OCI-LY1 (cell line): ENCODE data around the gene IFNLR1.

Experiments
- EZH2 ChIP-seq: fragments of 200-600 bp; sonication (generic), shearing (Covaris generic); IDR thresholded peaks from 2 replicates; pipeline ENCODE4 v1.8.0; 2017; ENCODE audit warnings: borderline replicate concordance, mixed run types, mild to moderate bottlenecking, antibody characterized with exemption, low read length, moderate library complexity, mixed read lengths
- TF ChIP-seq, protein P1 (sequence below): fragments of 200-600 bp; sonication (generic), shearing (Covaris generic); IDR thresholded peaks from 2 replicates; pipeline ENCODE4 v1.5.1; 2017; ENCODE audit warnings: mild to moderate bottlenecking, antibody characterized with exemption, low read length, moderate library complexity, mixed read lengths

DNA sequence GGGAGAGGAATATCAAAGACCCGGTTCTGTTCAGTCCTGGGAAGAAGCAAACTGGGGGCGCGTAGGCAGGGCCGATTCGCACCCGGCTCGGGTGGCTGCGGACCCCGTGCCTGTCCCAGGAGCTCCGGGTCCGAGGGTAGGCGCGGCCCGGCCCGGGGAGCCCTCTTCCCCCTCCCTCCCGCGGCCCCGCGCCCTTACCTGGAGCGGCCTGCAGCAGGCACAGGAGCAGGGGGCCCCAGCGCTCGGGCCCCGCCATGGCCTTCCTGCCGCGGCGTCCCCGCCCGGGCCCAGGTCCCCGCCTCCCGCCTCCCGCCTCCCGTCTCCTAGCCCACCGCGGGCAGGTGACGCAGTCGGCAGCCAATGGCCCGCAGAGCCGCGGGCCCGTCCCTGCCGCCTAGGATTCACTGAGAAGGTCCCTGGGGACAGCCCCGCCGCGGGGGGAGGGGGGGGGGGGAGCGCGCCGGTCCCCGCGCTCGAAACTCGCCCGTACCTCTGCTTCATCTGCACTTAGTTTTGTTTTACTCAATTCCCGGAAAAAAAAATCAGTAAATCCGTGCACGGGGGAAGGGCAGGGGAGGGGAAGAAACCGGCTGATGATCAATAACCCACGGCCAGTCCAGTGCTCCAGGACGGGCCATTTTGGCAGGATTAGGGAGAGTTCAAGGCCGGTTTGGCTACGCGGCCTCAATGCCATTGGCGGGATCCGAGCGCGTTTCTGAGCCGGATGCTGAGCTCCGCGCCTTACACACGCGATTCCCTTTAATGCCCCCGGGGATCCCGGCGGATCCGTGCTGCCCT lies at the start of gene IFNLR1:
- TF ChIP-seq, protein P1, sequence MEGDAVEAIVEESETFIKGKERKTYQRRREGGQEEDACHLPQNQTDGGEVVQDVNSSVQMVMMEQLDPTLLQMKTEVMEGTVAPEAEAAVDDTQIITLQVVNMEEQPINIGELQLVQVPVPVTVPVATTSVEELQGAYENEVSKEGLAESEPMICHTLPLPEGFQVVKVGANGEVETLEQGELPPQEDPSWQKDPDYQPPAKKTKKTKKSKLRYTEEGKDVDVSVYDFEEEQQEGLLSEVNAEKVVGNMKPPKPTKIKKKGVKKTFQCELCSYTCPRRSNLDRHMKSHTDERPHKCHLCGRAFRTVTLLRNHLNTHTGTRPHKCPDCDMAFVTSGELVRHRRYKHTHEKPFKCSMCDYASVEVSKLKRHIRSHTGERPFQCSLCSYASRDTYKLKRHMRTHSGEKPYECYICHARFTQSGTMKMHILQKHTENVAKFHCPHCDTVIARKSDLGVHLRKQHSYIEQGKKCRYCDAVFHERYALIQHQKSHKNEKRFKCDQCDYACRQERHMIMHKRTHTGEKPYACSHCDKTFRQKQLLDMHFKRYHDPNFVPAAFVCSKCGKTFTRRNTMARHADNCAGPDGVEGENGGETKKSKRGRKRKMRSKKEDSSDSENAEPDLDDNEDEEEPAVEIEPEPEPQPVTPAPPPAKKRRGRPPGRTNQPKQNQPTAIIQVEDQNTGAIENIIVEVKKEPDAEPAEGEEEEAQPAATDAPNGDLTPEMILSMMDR = no peak
- TF ChIP-seq EZH2 = no peak
